GM20431 (cell line): ENCODE measurements around the gene TNFRSF4.
"Not testable (repeated sequence)": the region's sequence is repeated elsewhere in the genome, so short reads cannot be mapped to it uniquely, and the experiment has no call there.

Experiments used
- in situ Hi-C: fragments of 300-500 bp; cut with MseI, MboI; formaldehyde crosslinking; loops from one replicate; pipeline ENCODE4 v1.15.0; 2020; ENCODE audit warnings: low sequenced_read_pairs; ENCODE audit not compliant: unreplicated experiment

TNFRSF4 gene

GRCh38 chr1:1187938-1188337 lies 26.0 kb downstream of the TNFRSF4 start:
- in situ Hi-C loops = no loop called here

- in situ Hi-C loops = no loop called here
Observed at GRCh38 chr1:1185101-1185765, 28.7 kb downstream of the TNFRSF4 start.

GRCh38 chr1:1183833-1184775 lies 29.8 kb downstream of the TNFRSF4 start:
- in situ Hi-C loops = no loop called here

GRCh38 chr1:1183221-1183747 lies 30.7 kb downstream of the TNFRSF4 start:
- in situ Hi-C loops = no loop called here

- in situ Hi-C loops = no loop called here
Observed at GRCh38 chr1:1182491-1183220, 31.3 kb downstream of the TNFRSF4 start.

- in situ Hi-C loops = no loop called here
Observed at GRCh38 chr1:1181938-1182410, 32.0 kb downstream of the TNFRSF4 start.

GRCh38 chr1:1181129-1181937 lies 32.6 kb downstream of the TNFRSF4 start:
- in situ Hi-C loops = no loop called here

GRCh38 chr1:1179983-1180861 lies 33.7 kb downstream of the TNFRSF4 start:
- in situ Hi-C loops = no loop called here

GRCh38 chr1:1179346-1179982 lies 34.5 kb downstream of the TNFRSF4 start:
- in situ Hi-C loops = no loop called here

GRCh38 chr1:1178794-1179331 lies 35.1 kb downstream of the TNFRSF4 start:
- in situ Hi-C loops = no loop called here

- in situ Hi-C loops = no loop called here
Observed at GRCh38 chr1:1177452-1178206, 36.3 kb downstream of the TNFRSF4 start.

GRCh38 chr1:1176931-1177330 lies 37.0 kb downstream of the TNFRSF4 start:
- in situ Hi-C loops = no loop called here

- in situ Hi-C loops = not testable (repeated sequence)
Observed at GRCh38 chr1:1176063-1176761, 37.7 kb downstream of the TNFRSF4 start.

GRCh38 chr1:1175221-1176062 lies 38.5 kb downstream of the TNFRSF4 start:
- in situ Hi-C loops = no loop called here

GRCh38 chr1:1173793-1174415 lies 40.0 kb downstream of the TNFRSF4 start, which contains the start of gene TTLL10:
TSS of gene TTLL10 (plus strand) at chr1:1173880. CDS start at chr1:1179216, 5,336 bp downstream.
- in situ Hi-C loops = no loop called here
